OCI-LY1 (cell line): ENCODE measurements around the gene EML5.

Experiments
- H2AFZ ChIP-seq: fragments of 200-600 bp; sonication (generic), shearing (Covaris generic); 2 replicates; pipeline ENCODE4 v1.6.0; 2014; ENCODE audit warnings: antibody characterized with exemption, mild to moderate bottlenecking, low read length
- H3F3A ChIP-seq: fragments of 200-600 bp; sonication (generic), shearing (Covaris generic); 2 replicates; pipeline ENCODE4 v1.6.0; 2014; ENCODE audit warnings: mild to moderate bottlenecking, antibody characterized with exemption, low read length, moderate library complexity; ENCODE audit not compliant: insufficient read depth
- H3K27ac ChIP-seq: fragments of 200-600 bp; sonication (generic); 2 replicates; pipeline ENCODE4 v1.5.1; 2014; ENCODE audit warnings: low read length, mixed run types, mild to moderate bottlenecking, low read depth; ENCODE audit not compliant: poor library complexity, severe bottlenecking
- H3K27me3 ChIP-seq: fragments of 200-600 bp; sonication (generic); 2 replicates; pipeline ENCODE4 v1.6.0; 2014; ENCODE audit warnings: antibody characterized with exemption, mild to moderate bottlenecking, low read length, moderate library complexity; ENCODE audit not compliant: insufficient read depth
- H3K36me3 ChIP-seq: fragments of 200-600 bp; sonication (generic); 2 replicates; pipeline ENCODE4 v1.6.1; 2014; ENCODE audit warnings: mild to moderate bottlenecking, antibody characterized with exemption, low read length, moderate library complexity, mixed read lengths; ENCODE audit not compliant: insufficient read depth
- H3K4me1 ChIP-seq: fragments of 200-600 bp; sonication (generic); 2 replicates; pipeline ENCODE4 v1.5.1; 2014; ENCODE audit warnings: mild to moderate bottlenecking, low read length, moderate library complexity; ENCODE audit not compliant: insufficient read depth, severe bottlenecking
- H3K4me2 ChIP-seq: fragments of 200-600 bp; sonication (generic), shearing (Covaris generic); 2 replicates; pipeline ENCODE4 v1.6.1; 2014; ENCODE audit warnings: low read length
- H3K4me3 ChIP-seq: fragments of 200-600 bp; sonication (generic); 2 replicates; pipeline ENCODE4 v1.5.1; 2014; ENCODE audit warnings: low read length, low read depth, mild to moderate bottlenecking, mixed read lengths; ENCODE audit not compliant: poor library complexity, severe bottlenecking
- H3K79me2 ChIP-seq: fragments of 200-600 bp; shearing (Covaris generic); 2 replicates; pipeline ENCODE4 v1.6.1; 2016; ENCODE audit warnings: mixed run types, low read length, mixed read lengths; ENCODE audit not compliant: insufficient read depth
- H3K9ac ChIP-seq: fragments of 200-600 bp; sonication (generic), shearing (Covaris generic); 2 replicates; pipeline ENCODE4 v1.6.1; 2014; ENCODE audit warnings: mild to moderate bottlenecking, low read length, mixed read lengths
- H3K9me2 ChIP-seq: fragments of 200-600 bp; sonication (generic), shearing (Covaris generic); 2 replicates; pipeline ENCODE4 v1.6.1; 2014; ENCODE audit warnings: low read depth, mild to moderate bottlenecking, low read length, mixed read lengths
- H3K9me3 ChIP-seq: fragments of 200-600 bp; shearing (Covaris generic); 2 replicates; pipeline ENCODE4 v1.6.1; 2014; ENCODE audit warnings: low read length, mixed read lengths
- H4K20me1 ChIP-seq: fragments of 200-600 bp; sonication (generic), shearing (Covaris generic); 2 replicates; pipeline ENCODE4 v1.6.0; 2016; ENCODE audit warnings: mild to moderate bottlenecking, low read length; ENCODE audit not compliant: insufficient read depth
- CTCF ChIP-seq: fragments of 200-600 bp; sonication (generic), shearing (Covaris generic); IDR thresholded peaks from 2 replicates; pipeline ENCODE4 v1.5.1; 2017; ENCODE audit warnings: mild to moderate bottlenecking, antibody characterized with exemption, low read length, moderate library complexity, mixed read lengths
- EZH2 ChIP-seq: fragments of 200-600 bp; sonication (generic), shearing (Covaris generic); IDR thresholded peaks from 2 replicates; pipeline ENCODE4 v1.8.0; 2017; ENCODE audit warnings: borderline replicate concordance, mixed run types, mild to moderate bottlenecking, antibody characterized with exemption, low read length, moderate library complexity, mixed read lengths

Gene EML5

GRCh38 chr14:88835661-88836060 lies 42.9 kb upstream of the EML5 start:
- H2AFZ ChIP-seq = no peak overlapping the region
- H4K20me1 ChIP-seq = no peaks in the 10 kb centered on the region
- H3F3A ChIP-seq = no peaks in the 10 kb centered on the region
- no peaks in the 10 kb centered on the region for H3K36me3 ChIP-seq
- H3K27ac ChIP-seq = no peak overlapping the region
- H3K27me3 ChIP-seq = no peaks in the 10 kb centered on the region
- TF ChIP-seq CTCF (no peak), EZH2 (no peak)
- H3K79me2 ChIP-seq = no peaks in the 10 kb centered on the region
- no peaks in the 10 kb centered on the region for H3K4me1 ChIP-seq
- no peak overlapping the region for H3K4me2 ChIP-seq
- no peak overlapping the region for H3K4me3 ChIP-seq
- H3K9me3 ChIP-seq = no peaks in the 10 kb centered on the region
- H3K9me2 ChIP-seq = no peaks in the 10 kb centered on the region
- no peak overlapping the region for H3K9ac ChIP-seq

- TF ChIP-seq CTCF (no peak), EZH2 (no peak)
- H2AFZ ChIP-seq = no peak overlapping the region
- H4K20me1 ChIP-seq = no peaks in the 10 kb centered on the region
- H3K36me3 ChIP-seq = no peaks in the 10 kb centered on the region
- no peaks in the 10 kb centered on the region for H3F3A ChIP-seq
- H3K9ac ChIP-seq = no peak overlapping the region
- H3K79me2 ChIP-seq = no peaks in the 10 kb centered on the region
- no peaks in the 10 kb centered on the region for H3K9me2 ChIP-seq
- H3K9me3 ChIP-seq = no peaks in the 10 kb centered on the region
- H3K4me1 ChIP-seq = no peaks in the 10 kb centered on the region
- H3K27ac ChIP-seq = no peak overlapping the region
- H3K4me2 ChIP-seq = no peak overlapping the region
- H3K4me3 ChIP-seq = no peak overlapping the region
- H3K27me3 ChIP-seq = no peaks in the 10 kb centered on the region
These were observed 42.2 kb upstream of the EML5 start for GRCh38 chr14:88834883-88835431.

GRCh38 chr14:88831284-88831683 lies 38.5 kb upstream of the EML5 start:
- no peaks in the 10 kb centered on the region for H3K4me1 ChIP-seq
- no peaks in the 10 kb centered on the region for H4K20me1 ChIP-seq
- no peak overlapping the region for H3K4me2 ChIP-seq
- no peaks in the 10 kb centered on the region for H3K9me2 ChIP-seq
- H3K9me3 ChIP-seq = no peaks in the 10 kb centered on the region
- no peaks in the 10 kb centered on the region for H3K79me2 ChIP-seq
- H3K27ac ChIP-seq = no peak overlapping the region
- TF ChIP-seq CTCF (no peak), EZH2 (no peak)
- no peaks in the 10 kb centered on the region for H3K36me3 ChIP-seq
- no peak overlapping the region for H2AFZ ChIP-seq
- H3K27me3 ChIP-seq = no peaks in the 10 kb centered on the region
- no peaks in the 10 kb centered on the region for H3F3A ChIP-seq
- H3K4me3 ChIP-seq = no peak overlapping the region
- H3K9ac ChIP-seq = no peak overlapping the region
